Mesenchymal stem cell (in vitro differentiated cells and primary cell): Measurements from ENCODE around the gene INPP5A.

Source experiments
- DNase-seq: peaks from one replicate; pipeline ENCODE4 v3.0.0-alpha.2; 2013
- H2AFZ ChIP-seq: one replicate; pipeline ENCODE4 v1.6.1; 2013; ENCODE audit warnings: low read depth, mild to moderate bottlenecking, control low read depth, inconsistent platforms, low read length, moderate library complexity
- H2AK5ac ChIP-seq: 2 replicates; pipeline ENCODE4 v1.6.1; 2013; ENCODE audit warnings: low read length, moderate library complexity, mild to moderate bottlenecking, inconsistent platforms; ENCODE audit not compliant: severe bottlenecking
- H2BK120ac ChIP-seq: one replicate; pipeline ENCODE4 v1.6.1; 2013; ENCODE audit warnings: low read depth, mild to moderate bottlenecking, inconsistent platforms, low read length, moderate library complexity
- H2BK12ac ChIP-seq, 2 experiments: one replicate each; pipeline ENCODE4 v1.6.1; 2013; ENCODE audit warnings: inconsistent platforms in 2 of 2, low read length in 2 of 2, mild to moderate bottlenecking in 2 of 2, moderate library complexity in 2 of 2, control low read depth in 1 of 2
- H2BK15ac ChIP-seq: one replicate; pipeline ENCODE4 v1.6.1; 2013; ENCODE audit warnings: mild to moderate bottlenecking, low read depth, inconsistent platforms; ENCODE audit not compliant: poor library complexity, severe bottlenecking
- H2BK5ac ChIP-seq: 2 replicates; pipeline ENCODE4 v1.6.1; 2013; ENCODE audit warnings: low read depth, mild to moderate bottlenecking, low read length, control low read depth, inconsistent platforms; ENCODE audit not compliant: poor library complexity, severe bottlenecking
- H3K14ac ChIP-seq, 2 experiments: one replicate each; pipeline ENCODE4 v1.6.1; 2013; ENCODE audit warnings: inconsistent platforms in 2 of 2, low read length in 2 of 2, control low read depth in 1 of 2, mild to moderate bottlenecking in 1 of 2, moderate library complexity in 1 of 2
- H3K18ac ChIP-seq, 2 experiments: one replicate each; pipeline ENCODE4 v1.6.1; 2013; ENCODE audit warnings: inconsistent platforms in 2 of 2, low read length in 2 of 2, control low read depth in 1 of 2, low read depth in 1 of 2, mild to moderate bottlenecking in 1 of 2
- H3K23ac ChIP-seq, 2 experiments: one replicate each; pipeline ENCODE4 v1.6.1; 2013; ENCODE audit warnings: inconsistent platforms in 2 of 2, low read length in 2 of 2, mild to moderate bottlenecking in 2 of 2, moderate library complexity in 2 of 2, control low read depth in 1 of 2
- H3K27ac ChIP-seq: 2 replicates; pipeline ENCODE4 v1.5.1; 2013; ENCODE audit warnings: mild to moderate bottlenecking, moderate library complexity, low read length, control low read depth, inconsistent platforms; ENCODE audit not compliant: poor library complexity, severe bottlenecking
- H3K27me3 ChIP-seq, 2 experiments: 2 replicates each; pipeline versions ENCODE4 v1.6.1 to v1.7.0; 2013; ENCODE audit warnings: low read length in 2 of 2, mild to moderate bottlenecking in 2 of 2, moderate library complexity in 2 of 2, control low read depth in 1 of 2, inconsistent platforms in 1 of 2; ENCODE audit not compliant: control insufficient read depth in 1 of 2, insufficient read depth in 1 of 2
- H3K36me3 ChIP-seq, 2 experiments: 2 replicates each; pipeline versions ENCODE4 v1.6.1 to v1.7.0; 2013; ENCODE audit warnings: low read length in 2 of 2, control low read depth in 1 of 2, inconsistent platforms in 1 of 2, low read depth in 1 of 2, mild to moderate bottlenecking in 1 of 2; ENCODE audit not compliant: insufficient read depth in 2 of 2, control insufficient read depth in 1 of 2
- H3K4ac ChIP-seq, 2 experiments: one replicate each; pipeline ENCODE4 v1.6.1; 2013; ENCODE audit warnings: inconsistent platforms in 2 of 2, low read length in 2 of 2, mild to moderate bottlenecking in 2 of 2, moderate library complexity in 2 of 2, control low read depth in 1 of 2, low read depth in 1 of 2
- H3K4me1 ChIP-seq: 2 replicates; pipeline ENCODE4 v1.6.1; 2013; ENCODE audit warnings: low read depth, low read length, control low read depth; ENCODE audit not compliant: control insufficient read depth, insufficient read depth
- H3K4me2 ChIP-seq: 2 replicates; pipeline ENCODE4 v1.6.1; 2013; ENCODE audit warnings: low read length, mild to moderate bottlenecking, inconsistent platforms; ENCODE audit not compliant: poor library complexity, severe bottlenecking
- H3K4me3 ChIP-seq, 2 experiments: 2 replicates each; pipeline versions ENCODE4 v1.5.1 to v1.7.0; 2013; ENCODE audit warnings: low read length in 2 of 2, mild to moderate bottlenecking in 2 of 2, control low read depth in 1 of 2, low read depth in 1 of 2; ENCODE audit not compliant: insufficient read depth in 1 of 2
- H3K79me1 ChIP-seq: replicated peaks from 2 replicates; pipeline ENCODE4 v1.6.1; 2013; ENCODE audit warnings: mild to moderate bottlenecking, control low read depth, low read length, inconsistent platforms; ENCODE audit not compliant: poor library complexity, severe bottlenecking
- H3K9ac ChIP-seq: 2 replicates; pipeline ENCODE4 v1.7.0; 2013; ENCODE audit warnings: mild to moderate bottlenecking, low read length, moderate library complexity
- H3K9me3 ChIP-seq: 2 replicates; pipeline ENCODE4 v1.7.0; 2013; ENCODE audit warnings: mild to moderate bottlenecking, low read length; ENCODE audit not compliant: control insufficient read depth
- H4K8ac ChIP-seq: one replicate; pipeline ENCODE4 v1.6.1; 2013; ENCODE audit warnings: inconsistent platforms, mild to moderate bottlenecking, low read length, moderate library complexity
- H4K91ac ChIP-seq: one replicate; pipeline ENCODE4 v1.6.1; 2013; ENCODE audit warnings: mild to moderate bottlenecking, low read length, inconsistent platforms
- WGBS: methylation state at CpG from one replicate; pipeline ENCODE4 v1.1.7; 2013; ENCODE audit warnings: mixed read lengths; 5-methylcytosine and 5-hydroxymethylcytosine counted together

Gene INPP5A

DNA sequence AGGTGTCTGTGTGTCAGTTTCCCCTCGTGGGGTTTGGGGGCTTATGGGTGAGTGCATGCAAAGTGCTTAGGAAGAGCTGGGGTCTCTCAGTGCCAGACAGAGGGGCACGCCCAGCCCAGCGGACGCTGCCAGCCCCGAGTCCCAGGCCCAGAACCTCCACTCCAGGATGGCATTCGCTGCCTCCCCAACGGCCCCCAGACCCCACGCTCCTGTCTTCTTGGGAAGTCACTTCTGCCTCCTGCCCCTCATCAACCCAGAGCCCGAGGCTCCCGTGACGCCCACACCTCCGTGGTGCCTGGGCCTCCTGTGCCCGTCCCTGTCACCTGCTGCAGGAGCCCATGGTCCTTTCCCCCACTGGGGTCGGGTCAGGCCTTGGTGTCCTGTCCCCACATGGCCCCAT, 213.3 kb downstream of the INPP5A start:
- no peak for DNase-seq
- Histone ChIP-seq H4K91ac (no peak overlapping the region), H2BK15ac (no peak overlapping the region), H3K9ac (no peak overlapping the region), H3K27me3 (no peaks in the 10 kb centered on the region), H4K8ac (no peak overlapping the region), H2BK5ac (no peak overlapping the region), H3K4me3 (no peak overlapping the region), H3K79me1 (peaks cover 3% of the 10 kb centered on the region), H3K27ac (no peak overlapping the region), H3K4me2 (no peak overlapping the region), H3K9me3 (no peaks in the 10 kb centered on the region), H3K36me3 (peaks cover 31 to 58% of the 10 kb centered on the region in 2 experiments), H3K23ac (no peak overlapping the region), H2BK120ac (no peak overlapping the region), H2BK12ac (no peak overlapping the region), H3K14ac (no peak overlapping the region), H2AK5ac (no peak overlapping the region), H3K4ac (no peak overlapping the region), H3K18ac (no peak overlapping the region), H3K4me1 (peaks cover 10% of the 10 kb centered on the region), H2AFZ (no peak overlapping the region)
- WGBS, result 92% methylated on average over 14 of the region's 14 CpGs

- Histone ChIP-seq H3K36me3 (peaks cover 41 to 70% of the 10 kb centered on the region in 2 experiments), H2AK5ac (no peak overlapping the region), H3K4me3 (no peak overlapping the region), H3K9ac (no peak overlapping the region), H2BK15ac (no peak overlapping the region), H3K23ac (no peak overlapping the region), H3K18ac (no peak overlapping the region), H4K91ac (no peak overlapping the region), H3K4me1 (peaks cover 6% of the 10 kb centered on the region), H3K27ac (no peak overlapping the region), H2BK120ac (no peak overlapping the region), H2BK12ac (no peak overlapping the region), H3K14ac (no peak overlapping the region), H3K27me3 (no peaks in the 10 kb centered on the region), H4K8ac (no peak overlapping the region), H3K9me3 (no peaks in the 10 kb centered on the region), H3K79me1 (no peaks in the 10 kb centered on the region), H2BK5ac (no peak overlapping the region), H3K4ac (no peak overlapping the region), H3K4me2 (no peak overlapping the region), H2AFZ (no peak overlapping the region)
- DNase-seq, result no peak
- 98% methylated on average over 11 of the region's 20 CpGs for WGBS
Measured at GRCh38 chr10:132752378-132752777, 214.8 kb downstream of the INPP5A start.

- DNase-seq, result no peak
- H2AK5ac ChIP-seq, result no peak overlapping the region
- H2BK15ac ChIP-seq, result no peak overlapping the region
- no peaks in the 10 kb centered on the region for H3K79me1 ChIP-seq
- no peak overlapping the region for H3K23ac ChIP-seq
- no peak overlapping the region for H2AFZ ChIP-seq
- no peak overlapping the region for H2BK120ac ChIP-seq
- no peak overlapping the region for H4K91ac ChIP-seq
- no peak overlapping the region for H3K4ac ChIP-seq
- WGBS, result 97% methylated on average over 28 of the region's 28 CpGs
- H2BK12ac ChIP-seq, result no peak overlapping the region
- H2BK5ac ChIP-seq, result no peak overlapping the region
- H3K36me3 ChIP-seq, result peaks cover 43 to 76% of the 10 kb centered on the region in 2 experiments
- no peak overlapping the region for H3K9ac ChIP-seq
- H3K27ac ChIP-seq, result no peak overlapping the region
- no peak overlapping the region for H3K4me2 ChIP-seq
- no peak overlapping the region for H3K14ac ChIP-seq
- no peak overlapping the region for H4K8ac ChIP-seq
- no peak overlapping the region for H3K18ac ChIP-seq
- H3K27me3 ChIP-seq, result no peaks in the 10 kb centered on the region
- no peaks in the 10 kb centered on the region for H3K9me3 ChIP-seq
- no peak overlapping the region for H3K4me3 ChIP-seq
- peaks cover 6% of the 10 kb centered on the region for H3K4me1 ChIP-seq
Measured at GRCh38 chr10:132752961-132753360, 215.4 kb downstream of the INPP5A start.

DNA sequence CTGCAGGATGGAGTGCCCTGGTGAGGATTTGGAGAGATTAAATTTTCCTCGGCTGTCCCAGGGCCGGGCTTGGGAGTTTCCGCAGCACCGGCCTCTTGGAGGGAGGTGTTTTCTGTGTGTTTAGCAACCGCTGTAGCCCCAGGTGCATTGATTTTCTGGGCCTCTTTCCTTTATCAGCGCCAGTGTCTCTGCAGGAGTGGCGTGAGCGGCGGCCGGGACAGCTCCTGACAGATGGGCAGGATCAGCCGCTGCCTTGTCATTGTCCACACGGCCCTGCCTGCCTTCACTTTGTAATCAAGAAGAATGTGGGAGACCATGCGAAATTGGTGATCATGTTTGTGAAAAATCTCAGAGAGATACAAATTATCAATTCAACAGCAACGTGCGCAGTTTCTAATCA, 216.0 kb downstream of the INPP5A start:
- Histone ChIP-seq H3K4me1 (peaks cover 6% of the 10 kb centered on the region), H2BK5ac (no peak overlapping the region), H3K79me1 (no peaks in the 10 kb centered on the region), H3K18ac (no peak overlapping the region), H2BK120ac (no peak overlapping the region), H2AFZ (no peak overlapping the region), H3K4me2 (no peak overlapping the region), H3K14ac (no peak overlapping the region), H3K36me3 (peaks cover 43 to 80% of the 10 kb centered on the region in 2 experiments), H2BK12ac (no peak overlapping the region), H3K27ac (no peak overlapping the region), H3K9ac (no peak overlapping the region), H3K4ac (no peak overlapping the region), H4K91ac (no peak overlapping the region), H4K8ac (no peak overlapping the region), H3K23ac (no peak overlapping the region), H2AK5ac (no peak overlapping the region), H3K4me3 (no peak overlapping the region), H3K9me3 (no peaks in the 10 kb centered on the region), H3K27me3 (no peaks in the 10 kb centered on the region), H2BK15ac (no peak overlapping the region)
- 98% methylated on average over 15 of the region's 15 CpGs for WGBS
- no peak for DNase-seq
